H1 (cell line): Measurements from ENCODE around the gene NECAB3. TPM values are rescaled to one million over a fixed set of nuclear protein-coding genes. Genes with fewer than 3 reads are reported as not detected.

Experiments used
- CTCF ChIA-PET: fragments of 300-600 bp; sonication (Branson Sonifier 250); formaldehyde crosslinking; loops from one replicate; lab custom pipeline; 2021; ENCODE audit not compliant: partially characterized antibody; lab: Charles Lee
- POLR2A ChIA-PET: fragments of 300-600 bp; sonication (Branson Sonifier 250); formaldehyde crosslinking; loops from one replicate; lab custom pipeline; 2021; ENCODE audit warnings: inconsistent platforms; ENCODE audit not compliant: partially characterized antibody; lab: Charles Lee
- DNase-seq, 2 experiments: peaks; one replicate each; pipeline versions ENCODE4 v3.0.0 to v3.0.0-alpha.2; 2010 to 2022; ENCODE audit warnings: low spot score in 2 of 2, low read depth in 1 of 2, mixed read lengths in 1 of 2
- FAIRE-seq: peaks from 2 replicates; lab custom pipeline; 2011; peaks lifted over from hg19 to GRCh38; lab: Jason Lieb, UNC
- H2AFZ ChIP-seq: 2 replicates; pipeline ENCODE4 v1.8.1; 2012; ENCODE audit warnings: low read length, inconsistent platforms
- H2AK5ac ChIP-seq: 2 replicates; pipeline ENCODE4 v1.6.1; 2013; ENCODE audit warnings: low read depth, low read length
- H2BK120ac ChIP-seq: replicated peaks from 2 replicates; pipeline ENCODE3; 2013; ENCODE audit warnings: low read depth, low read length, inconsistent platforms
- H2BK12ac ChIP-seq: 2 replicates; pipeline ENCODE4 v1.6.1; 2013; ENCODE audit warnings: low read depth, low read length
- H2BK15ac ChIP-seq: 2 replicates; pipeline ENCODE4 v1.6.1; 2013; ENCODE audit warnings: low read length
- H2BK20ac ChIP-seq: 2 replicates; pipeline ENCODE4 v1.6.1; 2013; ENCODE audit warnings: low read length
- H2BK5ac ChIP-seq: 2 replicates; pipeline ENCODE4 v1.6.1; 2013; ENCODE audit warnings: low read depth, low read length
- H3K14ac ChIP-seq: 2 replicates; pipeline ENCODE4 v1.6.1; 2013; ENCODE audit warnings: inconsistent platforms; ENCODE audit not compliant: insufficient read length
- H3K18ac ChIP-seq: 2 replicates; pipeline ENCODE4 v1.6.1; 2013; ENCODE audit warnings: low read length; ENCODE audit errors: extremely low read depth
- H3K23ac ChIP-seq: 2 replicates; pipeline ENCODE4 v1.6.1; 2013; ENCODE audit warnings: inconsistent platforms; ENCODE audit not compliant: insufficient read length
- H3K23me2 ChIP-seq: 2 replicates; pipeline ENCODE4 v1.6.1; 2013; ENCODE audit warnings: low read depth, low read length
- H3K27ac ChIP-seq: 2 replicates; pipeline ENCODE4 v1.6.1; 2011; ENCODE audit warnings: low read depth, low read length, inconsistent platforms
- H3K27me3 ChIP-seq, 4 experiments: replicated peaks in 1 of 4; 1 replicate in 1 of 4; 2 replicates in 3 of 4; pipeline versions ENCODE4 v1.6.1 to v1.8.1; 2011 to 2013; ENCODE audit warnings: low read length in 3 of 4, mild to moderate bottlenecking in 3 of 4, inconsistent platforms in 2 of 4, mixed read lengths in 2 of 4, moderate library complexity in 1 of 4; ENCODE audit not compliant: control insufficient read depth in 3 of 4, insufficient read depth in 3 of 4; ENCODE audit errors: extremely low read depth in 1 of 4
- H3K36me3 ChIP-seq, 4 experiments: 2 replicates each; pipeline versions ENCODE4 v1.6.1 to v1.8.1; 2011 to 2013; ENCODE audit warnings: mild to moderate bottlenecking in 4 of 4, low read length in 3 of 4, moderate library complexity in 2 of 4, control low read depth in 1 of 4, inconsistent platforms in 1 of 4; ENCODE audit not compliant: insufficient read depth in 4 of 4, control insufficient read depth in 2 of 4
- H3K4ac ChIP-seq: replicated peaks from 2 replicates; pipeline ENCODE3; 2013; ENCODE audit warnings: low read length, low read depth, mixed read lengths, inconsistent platforms; ENCODE audit not compliant: insufficient read length
- H3K4me1 ChIP-seq, 4 experiments: replicated peaks in 1 of 4; 1 replicate in 1 of 4; 2 replicates in 3 of 4; pipeline versions ENCODE4 v1.6.1 to v1.8.1; 2011 to 2013; ENCODE audit warnings: low read length in 3 of 4, inconsistent platforms in 2 of 4, mixed read lengths in 1 of 4; ENCODE audit not compliant: insufficient read depth in 4 of 4, control insufficient read depth in 3 of 4
- H3K4me2 ChIP-seq, 2 experiments: 2 replicates each; pipeline versions ENCODE4 v1.6.1 to v1.8.1; 2011 to 2013; ENCODE audit warnings: low read depth in 2 of 2, low read length in 2 of 2, control low read depth in 1 of 2, inconsistent platforms in 1 of 2, mild to moderate bottlenecking in 1 of 2; ENCODE audit not compliant: insufficient read depth in 1 of 2
- H3K4me3 ChIP-seq, 4 experiments: fragments of 200-600, 300-600 bp in 1 of 4; sonication (generic), shearing (Covaris generic), sonication (Bioruptor Twin) in 1 of 4; 2 replicates each; pipeline versions ENCODE4 v1.5.1 to v1.8.1; 2011 to 2016; ENCODE audit warnings: low read length in 4 of 4, low read depth in 3 of 4, control low read depth in 2 of 4, inconsistent platforms in 2 of 4, mild to moderate bottlenecking in 2 of 4, mixed read lengths in 1 of 4, moderate library complexity in 1 of 4; ENCODE audit not compliant: insufficient read depth in 2 of 4; ENCODE audit errors: extremely low read depth in 1 of 4
- H3K56ac ChIP-seq: replicated peaks from 2 replicates; pipeline ENCODE3; 2013; ENCODE audit warnings: low read depth, mild to moderate bottlenecking, mixed read lengths, low read length, inconsistent platforms; ENCODE audit not compliant: insufficient read length
- H3K79me1 ChIP-seq: 2 replicates; pipeline ENCODE4 v1.6.1; 2013; ENCODE audit warnings: low read depth, low read length, control low read depth
- H3K79me2 ChIP-seq, 2 experiments: 2 replicates each; pipeline versions ENCODE4 v1.6.1 to v1.8.1; 2012 to 2013; ENCODE audit warnings: low read length in 2 of 2, mild to moderate bottlenecking in 2 of 2, inconsistent platforms in 1 of 2; ENCODE audit not compliant: insufficient read depth in 2 of 2, control insufficient read depth in 1 of 2
- H3K9ac ChIP-seq, 4 experiments: replicated peaks in 1 of 4; 1 replicate in 1 of 4; 2 replicates in 3 of 4; pipeline versions ENCODE4 v1.6.1 to v1.8.1; 2011 to 2013; ENCODE audit warnings: low read depth in 3 of 4, low read length in 3 of 4, control low read depth in 2 of 4, mild to moderate bottlenecking in 2 of 4, moderate library complexity in 2 of 4, inconsistent platforms in 1 of 4; ENCODE audit errors: extremely low read depth in 1 of 4
- H3K9me3 ChIP-seq, 2 experiments: 2 replicates each; pipeline versions ENCODE4 v1.6.1 to v1.8.1; 2012 to 2013; ENCODE audit warnings: mild to moderate bottlenecking in 2 of 2, moderate library complexity in 2 of 2, control low read depth in 1 of 2, inconsistent platforms in 1 of 2, low read depth in 1 of 2, low read length in 1 of 2, mixed read lengths in 1 of 2; ENCODE audit not compliant: insufficient read depth in 2 of 2
- H4K20me1 ChIP-seq, 2 experiments: replicated peaks in 1 of 2; 2 replicates each; pipeline versions ENCODE3 to v1.8.1; 2011 to 2013; ENCODE audit warnings: inconsistent platforms in 2 of 2, low read length in 2 of 2, mild to moderate bottlenecking in 1 of 2; ENCODE audit not compliant: insufficient read depth in 2 of 2, control insufficient read depth in 1 of 2
- H4K5ac ChIP-seq: 2 replicates; pipeline ENCODE4 v1.6.1; 2013; ENCODE audit warnings: low read length, low read depth, mixed read lengths, inconsistent platforms; ENCODE audit not compliant: insufficient read length
- H4K8ac ChIP-seq: 2 replicates; pipeline ENCODE4 v1.8.0; 2013; ENCODE audit warnings: mild to moderate bottlenecking, moderate library complexity, low read length, inconsistent platforms; ENCODE audit not compliant: insufficient read depth; ENCODE audit errors: extremely low read depth
- H4K91ac ChIP-seq: replicated peaks from 2 replicates; pipeline ENCODE3; 2013; ENCODE audit warnings: low read length, mixed read lengths, inconsistent platforms; ENCODE audit not compliant: insufficient read length
- CBX8 ChIP-seq: fragments of 300-800, 300-1000 bp; sonication (generic); IDR thresholded peaks from 2 replicates; pipeline ENCODE4 v1.7.1; 2016; ENCODE audit warnings: low read depth, low read length, borderline replicate concordance
- EZH2 ChIP-seq: fragments of 200-600 bp; sonication (generic); IDR thresholded peaks from 2 replicates; pipeline ENCODE4 v1.7.1; 2012; ENCODE audit warnings: low read depth, mild to moderate bottlenecking, moderate library complexity, low read length, inconsistent platforms; ENCODE audit not compliant: severe bottlenecking
- POLR2A ChIP-seq, 2 experiments: IDR thresholded peaks; 1 replicate in 1 of 2; 2 replicates in 1 of 2; pipeline ENCODE4 v1.6.1; 2011; ENCODE audit warnings: low read depth in 2 of 2, low read length in 2 of 2, mild to moderate bottlenecking in 2 of 2; ENCODE audit errors: control extremely low read depth in 1 of 2
- POLR2AphosphoS5 ChIP-seq: IDR thresholded peaks from 2 replicates; pipeline ENCODE4 v1.6.1; 2011; ENCODE audit warnings: low read depth, low read length
- SIN3A ChIP-seq, 2 experiments: IDR thresholded peaks in 1 of 2; conservative IDR thresholded peaks in 1 of 2; 2 replicates each; pipeline ENCODE4 v1.6.1; 2011 to 2012; ENCODE audit warnings: low read length in 2 of 2, improper control_type of control experiment in 1 of 2, low read depth in 1 of 2, mild to moderate bottlenecking in 1 of 2
- SIRT6 ChIP-seq: IDR thresholded peaks from one replicate; pipeline ENCODE4 v1.7.1; 2012; ENCODE audit warnings: low read length, inconsistent platforms
- TAF1 ChIP-seq: IDR thresholded peaks from 2 replicates; pipeline ENCODE4 v1.6.1; 2011; ENCODE audit warnings: mild to moderate bottlenecking, low read depth, low read length
- TCF12 ChIP-seq: IDR thresholded peaks from 2 replicates; pipeline ENCODE4 v1.6.1; 2011; ENCODE audit warnings: low read depth, mild to moderate bottlenecking, low read length
- YY1 ChIP-seq: IDR thresholded peaks from 2 replicates; pipeline ENCODE4 v1.6.1; 2011; ENCODE audit warnings: low read depth, mild to moderate bottlenecking, low read length
- ZNF274 ChIP-seq: IDR thresholded peaks from 2 replicates; pipeline ENCODE4 v1.7.0; 2012; ENCODE audit warnings: low read length, borderline replicate concordance; ENCODE audit errors: extremely low read depth
- WGBS, 2 experiments: shearing (Covaris generic) in 1 of 2; methylation state at CpG; one replicate each; pipeline versions ENCODE4 v1.1.6 to v1.1.7; 2013 to 2015; ENCODE audit warnings: low lambda C conversion rate in 2 of 2, mixed read lengths in 2 of 2, inconsistent platforms in 1 of 2, low coverage in 1 of 2, missing lambda C conversion rate in 1 of 2; ENCODE audit not compliant: insufficient replicate concordance in 2 of 2, insufficient coverage in 1 of 2, insufficient read length in 1 of 2; ENCODE audit errors: extremely low coverage in 1 of 2, missing lambda C conversion rate in 1 of 2; 5-methylcytosine and 5-hydroxymethylcytosine counted together
- polyA plus RNA-seq, 7 experiments: library from polyadenylated mRNA; depleted of rRNA in 3 of 7; stranded (reverse) in 5 of 7; unstranded in 2 of 7; fragments of >200 nt in 5 of 7; fragments of 200-250 nt in 2 of 7; gene quantifications; 1 replicate in 5 of 7; 2 replicates in 1 of 7; 4 replicates in 1 of 7; pipeline versions ENCODE4 v1.2.1 to v1.2.3, GENCODE V29; 2011 to 2013; ENCODE audit warnings: missing spikeins in 2 of 7, mixed read lengths in 2 of 7
- total RNA-seq: library from RNA; stranded (reverse); fragmentation: NEBNext Ultra II Directional; extraction: Animal tissue kit (Norgen Biotek cat#: 25700); gene quantifications from 2 replicates; pipeline ENCODE4 v1.2.1, GENCODE V29; 2021
- TF ChIP-seq, protein P1 (sequence below): IDR thresholded peaks from 2 replicates; pipeline ENCODE4 v1.6.1; 2012; ENCODE audit warnings: low read length, inconsistent platforms

Gene NECAB3
- total and polyA plus RNA-seq, 2 of the 8 experiments (the other 6 are each of a cell fraction or from before 2014, with no cell fraction given), result 20.5 to 46.2 TPM

GRCh38 chr20:33653218-33653899, 20.9 kb downstream of the NECAB3 start:
- Histone ChIP-seq H4K5ac (no peak overlapping the region), H3K27ac (no peak overlapping the region), H2BK12ac (no peak overlapping the region), H2BK120ac (no peak overlapping the region), H3K79me2 (no peaks in the 10 kb centered on the region), H2BK20ac (no peak overlapping the region), H2AFZ (no peak overlapping the region), H3K36me3 (peaks cover 0 to 4% (median 0%) of the 10 kb centered on the region in 4 experiments; a peak in 1 of 8 replicates), H3K4ac (no peak overlapping the region), H3K4me1 (peaks cover 0 to 11% (median 1%) of the 10 kb centered on the region in 4 experiments; a peak in 4 of 7 replicates), H3K56ac (no peak overlapping the region), H4K8ac (no peak overlapping the region), H3K18ac (no peak overlapping the region), H4K91ac (no peak overlapping the region), H4K20me1 (peaks cover 0 to 2% of the 10 kb centered on the region in 2 experiments), H2BK15ac (no peak overlapping the region), H2BK5ac (no peak overlapping the region), H3K14ac (no peak overlapping the region), H3K4me2 (no peak overlapping the region), H3K23me2 (no peaks in the 10 kb centered on the region), H3K23ac (no peak overlapping the region), H3K9ac (no peak overlapping the region), H3K79me1 (no peaks in the 10 kb centered on the region), H3K9me3 (no peaks in the 10 kb centered on the region), H2AK5ac (no peak overlapping the region), H3K4me3 (no peak overlapping the region), H3K27me3 (no peaks in the 10 kb centered on the region)
- ChIA-PET POLR2A (interaction anchor here (0.6 to 4.7 kb wide), 9 partner anchors 12 to 1338 kb away, joined by 3 to 63 read pairs (median 4); partner anchors contain the start of genes ACTL10, CDK5RAP1 and SNTA1), CTCF (interaction anchor here (0.7 to 4.5 kb wide), 35 partner anchors 9 to 441 kb away, joined by 3 to 38 read pairs (median 4); partner anchors contain the start of genes ACTL10, C20orf144 and CDK5RAP1)
- peak; percentile 78 for FAIRE-seq
- DNase-seq, result peak; percentile 69 to 86
- 69% methylated on average over 16 of the region's 16 CpGs; no CpG with 5 or more reads in 1 of the 2 experiments for WGBS, 2 experiments
- TF ChIP-seq YY1, result 0 out of 2 replicates have a peak, but pooled peaks have one; percentile 54
- TF ChIP-seq, protein P1, sequence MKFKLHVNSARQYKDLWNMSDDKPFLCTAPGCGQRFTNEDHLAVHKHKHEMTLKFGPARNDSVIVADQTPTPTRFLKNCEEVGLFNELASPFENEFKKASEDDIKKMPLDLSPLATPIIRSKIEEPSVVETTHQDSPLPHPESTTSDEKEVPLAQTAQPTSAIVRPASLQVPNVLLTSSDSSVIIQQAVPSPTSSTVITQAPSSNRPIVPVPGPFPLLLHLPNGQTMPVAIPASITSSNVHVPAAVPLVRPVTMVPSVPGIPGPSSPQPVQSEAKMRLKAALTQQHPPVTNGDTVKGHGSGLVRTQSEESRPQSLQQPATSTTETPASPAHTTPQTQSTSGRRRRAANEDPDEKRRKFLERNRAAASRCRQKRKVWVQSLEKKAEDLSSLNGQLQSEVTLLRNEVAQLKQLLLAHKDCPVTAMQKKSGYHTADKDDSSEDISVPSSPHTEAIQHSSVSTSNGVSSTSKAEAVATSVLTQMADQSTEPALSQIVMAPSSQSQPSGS, result peak; percentile 6; the same call in 1 of the 2 replicates
- peak in 1 of 2 experiments; percentile 53; a peak in 1 of 4 replicates for TF ChIP-seq SIN3A (conservative IDR thresholded peaks at IDR 0.05 in 1 of 2, IDR thresholded peaks at IDR 0.05 in 1 of 2; ENCODE audit: low read depth in 1 of 2, low read length in 2 of 2)
- TF ChIP-seq POLR2AphosphoS5, result peak; percentile 26
- no peak for TF ChIP-seq TAF1
- TF ChIP-seq ZNF274, result no peak
- TF ChIP-seq CBX8, result no peak
- no peak for TF ChIP-seq SIRT6
- 0 out of 2 replicates have a peak, but pooled peaks have one; percentile 30 for TF ChIP-seq TCF12
- TF ChIP-seq EZH2, result no peak
- TF ChIP-seq POLR2A (IDR thresholded peaks at IDR 0.05; ENCODE audit: control extremely low read depth in 1 of 2, low read depth in 2 of 2, low read length in 2 of 2), result peak in 1 of 2 experiments; percentile 67; a peak in 1 of 3 replicates
